Measurements from ENCODE around the gene FAM83G.
A peak's percentile ranks its signal among the peaks of the same experiment; 100 is the strongest.

Gene FAM83G

GRCh38 chr17:19016881-19017280, 12.3 kb upstream of the FAM83G start (continued):
- TF ChIP-seq PPARA (CRISPR knock-in tag; IDR thresholded peaks at IDR 0.05; ENCODE audit: borderline replicate concordance) (no peak), SNAI2 (CRISPR knock-in tag; IDR thresholded peaks at IDR 0.05) (no peak)
- TF ChIP-seq, protein P1, sequence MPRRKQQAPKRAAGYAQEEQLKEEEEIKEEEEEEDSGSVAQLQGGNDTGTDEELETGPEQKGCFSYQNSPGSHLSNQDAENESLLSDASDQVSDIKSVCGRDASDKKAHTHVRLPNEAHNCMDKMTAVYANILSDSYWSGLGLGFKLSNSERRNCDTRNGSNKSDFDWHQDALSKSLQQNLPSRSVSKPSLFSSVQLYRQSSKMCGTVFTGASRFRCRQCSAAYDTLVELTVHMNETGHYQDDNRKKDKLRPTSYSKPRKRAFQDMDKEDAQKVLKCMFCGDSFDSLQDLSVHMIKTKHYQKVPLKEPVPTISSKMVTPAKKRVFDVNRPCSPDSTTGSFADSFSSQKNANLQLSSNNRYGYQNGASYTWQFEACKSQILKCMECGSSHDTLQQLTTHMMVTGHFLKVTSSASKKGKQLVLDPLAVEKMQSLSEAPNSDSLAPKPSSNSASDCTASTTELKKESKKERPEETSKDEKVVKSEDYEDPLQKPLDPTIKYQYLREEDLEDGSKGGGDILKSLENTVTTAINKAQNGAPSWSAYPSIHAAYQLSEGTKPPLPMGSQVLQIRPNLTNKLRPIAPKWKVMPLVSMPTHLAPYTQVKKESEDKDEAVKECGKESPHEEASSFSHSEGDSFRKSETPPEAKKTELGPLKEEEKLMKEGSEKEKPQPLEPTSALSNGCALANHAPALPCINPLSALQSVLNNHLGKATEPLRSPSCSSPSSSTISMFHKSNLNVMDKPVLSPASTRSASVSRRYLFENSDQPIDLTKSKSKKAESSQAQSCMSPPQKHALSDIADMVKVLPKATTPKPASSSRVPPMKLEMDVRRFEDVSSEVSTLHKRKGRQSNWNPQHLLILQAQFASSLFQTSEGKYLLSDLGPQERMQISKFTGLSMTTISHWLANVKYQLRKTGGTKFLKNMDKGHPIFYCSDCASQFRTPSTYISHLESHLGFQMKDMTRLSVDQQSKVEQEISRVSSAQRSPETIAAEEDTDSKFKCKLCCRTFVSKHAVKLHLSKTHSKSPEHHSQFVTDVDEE (CRISPR knock-in tag; IDR thresholded peaks at IDR 0.05): no peak
- TF ChIP-seq, protein P2, sequence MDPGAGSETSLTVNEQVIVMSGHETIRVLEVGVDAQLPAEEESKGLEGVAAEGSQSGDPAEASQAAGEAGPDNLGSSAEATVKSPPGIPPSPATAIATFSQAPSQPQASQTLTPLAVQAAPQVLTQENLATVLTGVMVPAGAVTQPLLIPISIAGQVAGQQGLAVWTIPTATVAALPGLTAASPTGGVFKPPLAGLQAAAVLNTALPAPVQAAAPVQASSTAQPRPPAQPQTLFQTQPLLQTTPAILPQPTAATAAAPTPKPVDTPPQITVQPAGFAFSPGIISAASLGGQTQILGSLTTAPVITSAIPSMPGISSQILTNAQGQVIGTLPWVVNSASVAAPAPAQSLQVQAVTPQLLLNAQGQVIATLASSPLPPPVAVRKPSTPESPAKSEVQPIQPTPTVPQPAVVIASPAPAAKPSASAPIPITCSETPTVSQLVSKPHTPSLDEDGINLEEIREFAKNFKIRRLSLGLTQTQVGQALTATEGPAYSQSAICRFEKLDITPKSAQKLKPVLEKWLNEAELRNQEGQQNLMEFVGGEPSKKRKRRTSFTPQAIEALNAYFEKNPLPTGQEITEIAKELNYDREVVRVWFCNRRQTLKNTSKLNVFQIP (CRISPR knock-in tag; IDR thresholded peaks at IDR 0.05; ENCODE audit: borderline replicate concordance, low read depth): no peak

DNA sequence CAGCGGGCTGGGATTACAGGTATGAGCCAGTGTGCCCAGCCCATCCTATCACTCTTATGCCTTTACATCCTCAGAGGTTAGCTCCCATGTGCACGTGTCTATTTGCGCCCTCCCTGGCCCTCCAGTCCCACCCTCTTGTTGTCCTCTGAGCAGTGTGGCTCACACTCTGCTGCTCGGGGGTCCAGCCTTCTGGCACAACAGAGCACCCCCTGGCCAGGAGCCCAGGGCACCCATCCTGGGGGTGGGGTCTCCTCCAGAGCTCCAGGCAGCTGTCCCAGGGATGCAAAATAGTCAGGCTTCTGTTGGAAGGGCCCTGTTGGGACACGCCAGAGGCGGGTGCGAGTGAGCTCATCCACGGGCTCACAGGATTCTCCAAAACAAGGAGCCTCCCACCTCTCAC, 11.7 kb upstream of the FAM83G start:
- no peak for ATAC-seq
- TF ChIP-seq TCF4 (CRISPR knock-in tag; IDR thresholded peaks at IDR 0.05; ENCODE audit: borderline replicate concordance) (no peak), SNAI2 (CRISPR knock-in tag; IDR thresholded peaks at IDR 0.05) (no peak), ZC3H10 (CRISPR knock-in tag; IDR thresholded peaks at IDR 0.05) (no peak), CSDC2 (CRISPR knock-in tag; IDR thresholded peaks at IDR 0.05) (no peak), ISL1 (CRISPR knock-in tag; IDR thresholded peaks at IDR 0.05) (no peak), ZFP30 (CRISPR knock-in tag; IDR thresholded peaks at IDR 0.05) (no peak), ZNF565 (CRISPR knock-in tag; conservative IDR thresholded peaks at IDR 0.05; ENCODE audit: low read depth) (no peak)
- TF ChIP-seq, protein P2 (CRISPR knock-in tag; IDR thresholded peaks at IDR 0.05; ENCODE audit: borderline replicate concordance, low read depth): no peak
- TF ChIP-seq, protein P3, sequence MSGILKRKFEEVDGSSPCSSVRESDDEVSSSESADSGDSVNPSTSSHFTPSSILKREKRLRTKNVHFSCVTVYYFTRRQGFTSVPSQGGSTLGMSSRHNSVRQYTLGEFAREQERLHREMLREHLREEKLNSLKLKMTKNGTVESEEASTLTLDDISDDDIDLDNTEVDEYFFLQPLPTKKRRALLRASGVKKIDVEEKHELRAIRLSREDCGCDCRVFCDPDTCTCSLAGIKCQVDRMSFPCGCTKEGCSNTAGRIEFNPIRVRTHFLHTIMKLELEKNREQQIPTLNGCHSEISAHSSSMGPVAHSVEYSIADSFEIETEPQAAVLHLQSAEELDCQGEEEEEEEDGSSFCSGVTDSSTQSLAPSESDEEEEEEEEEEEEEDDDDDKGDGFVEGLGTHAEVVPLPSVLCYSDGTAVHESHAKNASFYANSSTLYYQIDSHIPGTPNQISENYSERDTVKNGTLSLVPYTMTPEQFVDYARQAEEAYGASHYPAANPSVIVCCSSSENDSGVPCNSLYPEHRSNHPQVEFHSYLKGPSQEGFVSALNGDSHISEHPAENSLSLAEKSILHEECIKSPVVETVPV (CRISPR knock-in tag; IDR thresholded peaks at IDR 0.05): no peak
- TF ChIP-seq, protein P4, sequence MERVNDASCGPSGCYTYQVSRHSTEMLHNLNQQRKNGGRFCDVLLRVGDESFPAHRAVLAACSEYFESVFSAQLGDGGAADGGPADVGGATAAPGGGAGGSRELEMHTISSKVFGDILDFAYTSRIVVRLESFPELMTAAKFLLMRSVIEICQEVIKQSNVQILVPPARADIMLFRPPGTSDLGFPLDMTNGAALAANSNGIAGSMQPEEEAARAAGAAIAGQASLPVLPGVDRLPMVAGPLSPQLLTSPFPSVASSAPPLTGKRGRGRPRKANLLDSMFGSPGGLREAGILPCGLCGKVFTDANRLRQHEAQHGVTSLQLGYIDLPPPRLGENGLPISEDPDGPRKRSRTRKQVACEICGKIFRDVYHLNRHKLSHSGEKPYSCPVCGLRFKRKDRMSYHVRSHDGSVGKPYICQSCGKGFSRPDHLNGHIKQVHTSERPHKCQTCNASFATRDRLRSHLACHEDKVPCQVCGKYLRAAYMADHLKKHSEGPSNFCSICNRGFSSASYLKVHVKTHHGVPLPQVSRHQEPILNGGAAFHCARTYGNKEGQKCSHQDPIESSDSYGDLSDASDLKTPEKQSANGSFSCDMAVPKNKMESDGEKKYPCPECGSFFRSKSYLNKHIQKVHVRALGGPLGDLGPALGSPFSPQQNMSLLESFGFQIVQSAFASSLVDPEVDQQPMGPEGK (CRISPR knock-in tag; IDR thresholded peaks at IDR 0.05; ENCODE audit: borderline replicate concordance): no peak
- TF ChIP-seq, protein P1 (CRISPR knock-in tag; IDR thresholded peaks at IDR 0.05): no peak

DNA sequence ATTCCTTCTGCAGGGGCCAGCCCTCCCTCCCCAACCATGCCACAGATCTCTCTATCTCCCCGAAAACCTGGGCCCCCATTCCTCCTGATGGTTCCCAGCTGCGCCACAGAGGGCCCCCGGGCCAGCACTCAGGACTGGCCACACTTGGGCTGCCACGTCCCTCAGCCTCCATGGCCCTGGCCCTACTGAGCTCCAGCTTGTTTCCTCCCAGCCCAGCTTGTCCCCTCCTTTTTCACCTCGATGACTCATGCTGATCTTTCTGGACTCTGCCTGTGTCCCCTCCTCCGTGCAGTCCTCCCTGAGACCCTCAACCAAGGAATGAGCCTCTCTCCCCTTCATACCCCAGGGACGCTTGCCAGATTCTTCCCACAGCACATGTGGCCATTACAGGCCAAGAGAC, 10.9 kb upstream of the FAM83G start:
- peak; percentile 22; the same call in 1 of the 3 replicates for ATAC-seq
- TF ChIP-seq GLIS3 (CRISPR knock-in tag; IDR thresholded peaks at IDR 0.05): no peak

GRCh38 chr17:19014628-19015215, 10.2 kb upstream of the FAM83G start:
- ATAC-seq: no peak
- TF ChIP-seq ZFP30 (CRISPR knock-in tag; IDR thresholded peaks at IDR 0.05): no peak
- TF ChIP-seq PPARA (CRISPR knock-in tag; IDR thresholded peaks at IDR 0.05; ENCODE audit: borderline replicate concordance): no peak
- TF ChIP-seq ARNTL (CRISPR knock-in tag; IDR thresholded peaks at IDR 0.05; ENCODE audit: borderline replicate concordance, low read depth): no peak
- TF ChIP-seq, protein P5, sequence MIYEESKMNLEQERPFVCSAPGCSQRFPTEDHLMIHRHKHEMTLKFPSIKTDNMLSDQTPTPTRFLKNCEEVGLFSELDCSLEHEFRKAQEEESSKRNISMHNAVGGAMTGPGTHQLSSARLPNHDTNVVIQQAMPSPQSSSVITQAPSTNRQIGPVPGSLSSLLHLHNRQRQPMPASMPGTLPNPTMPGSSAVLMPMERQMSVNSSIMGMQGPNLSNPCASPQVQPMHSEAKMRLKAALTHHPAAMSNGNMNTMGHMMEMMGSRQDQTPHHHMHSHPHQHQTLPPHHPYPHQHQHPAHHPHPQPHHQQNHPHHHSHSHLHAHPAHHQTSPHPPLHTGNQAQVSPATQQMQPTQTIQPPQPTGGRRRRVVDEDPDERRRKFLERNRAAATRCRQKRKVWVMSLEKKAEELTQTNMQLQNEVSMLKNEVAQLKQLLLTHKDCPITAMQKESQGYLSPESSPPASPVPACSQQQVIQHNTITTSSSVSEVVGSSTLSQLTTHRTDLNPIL (CRISPR knock-in tag; IDR thresholded peaks at IDR 0.05; ENCODE audit: low read depth): no peak
- TF ChIP-seq, protein P3 (CRISPR knock-in tag; IDR thresholded peaks at IDR 0.05): no peak

Measured in SK-N-SH treated with all-trans-retinoic acid at 6 μM for 48 hours (cell line).